Stimulated activated CD4-positive, alpha-beta T cell treated with anti-CD3 and anti-CD28 coated beads, TNF-alpha, amount 100 ng/mL, for 24 hours (primary cell): ENCODE data around the gene GPC6.
"Not testable (repeated sequence)": the region's sequence is repeated elsewhere in the genome, so short reads cannot be mapped to it uniquely, and the experiment has no call there.

Experiments used
- DNase-seq, 3 experiments: peaks; one replicate each; pipeline ENCODE4 v3.0.0-alpha.2; 2020; ENCODE audit warnings: low read depth in 3 of 3

GPC6 gene

DNA sequence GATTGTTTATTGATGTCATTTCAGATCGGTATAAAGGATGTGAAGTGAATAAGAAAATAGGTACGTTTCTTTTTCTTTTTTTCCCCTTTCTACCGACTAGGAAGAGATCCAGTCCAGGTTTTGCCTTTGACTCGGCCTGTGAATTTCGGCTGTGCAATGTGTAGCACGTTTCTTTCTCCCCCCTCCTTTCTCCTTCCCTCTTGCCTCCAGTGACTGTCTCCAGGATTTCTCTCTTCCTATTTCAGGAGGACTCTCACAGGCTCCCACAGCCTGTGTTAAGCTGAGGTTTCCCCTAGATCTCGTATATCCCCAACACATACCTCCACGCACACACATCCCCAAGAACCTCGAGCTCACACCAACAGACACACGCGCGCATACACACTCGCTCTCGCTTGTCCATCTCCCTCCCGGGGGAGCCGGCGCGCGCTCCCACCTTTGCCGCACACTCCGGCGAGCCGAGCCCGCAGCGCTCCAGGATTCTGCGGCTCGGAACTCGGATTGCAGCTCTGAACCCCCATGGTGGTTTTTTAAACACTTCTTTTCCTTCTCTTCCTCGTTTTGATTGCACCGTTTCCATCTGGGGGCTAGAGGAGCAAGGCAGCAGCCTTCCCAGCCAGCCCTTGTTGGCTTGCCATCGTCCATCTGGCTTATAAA, at the start of gene GPC6:
TSS of gene GPC6 (plus strand) at position 185 of the 657 bp plus-strand sequence.
- no peak for DNase-seq

DNA sequence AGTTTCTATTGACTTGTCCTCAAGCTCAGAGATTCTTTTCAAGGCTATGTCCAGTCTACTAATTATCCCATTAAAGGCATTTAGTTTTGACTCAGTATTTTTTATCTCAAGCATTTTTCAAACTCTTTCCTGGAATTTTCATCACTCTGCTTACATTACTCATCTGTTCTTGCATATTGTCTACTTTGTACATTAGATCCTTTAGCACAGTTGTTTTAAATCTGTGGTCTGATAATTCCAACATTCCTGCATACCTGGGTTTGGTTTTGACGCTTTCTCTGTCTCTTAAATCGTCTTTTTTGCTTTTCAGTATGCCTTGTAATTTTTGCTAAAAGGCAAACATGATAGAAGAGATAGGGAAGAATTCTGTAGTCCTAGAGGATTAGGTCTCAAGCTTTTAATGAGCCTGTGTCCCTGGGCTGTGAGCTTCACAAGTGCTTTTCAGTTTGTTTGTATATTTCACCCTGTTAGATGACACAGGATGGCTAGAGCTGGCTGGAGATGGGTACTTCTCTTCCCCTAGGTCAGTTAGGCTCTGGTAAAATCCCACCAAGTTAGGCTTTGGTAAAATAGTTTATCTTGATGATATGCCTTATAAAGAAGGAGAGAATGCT, 46.1 kb upstream of the GPC6 start:
- no peak for DNase-seq

DNA sequence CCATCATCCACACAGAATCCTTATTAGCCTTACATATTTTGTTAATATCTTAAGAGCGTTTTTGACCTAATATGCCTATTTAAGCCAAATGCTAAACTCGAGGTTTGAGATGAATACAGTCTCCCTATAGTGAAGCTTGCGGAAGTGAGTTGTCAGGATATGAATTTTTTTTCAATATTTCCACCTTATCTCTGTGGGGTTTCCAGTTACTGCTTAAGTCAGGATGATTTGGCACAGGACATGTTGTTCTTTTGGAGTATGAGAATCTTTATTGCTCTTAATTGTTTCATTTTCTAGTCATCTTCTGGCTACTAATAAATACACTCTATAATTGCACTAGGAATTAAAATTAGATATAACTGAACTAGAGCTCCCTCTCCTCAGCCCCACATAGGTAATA, 44.2 kb upstream of the GPC6 start:
- no peak for DNase-seq

DNA sequence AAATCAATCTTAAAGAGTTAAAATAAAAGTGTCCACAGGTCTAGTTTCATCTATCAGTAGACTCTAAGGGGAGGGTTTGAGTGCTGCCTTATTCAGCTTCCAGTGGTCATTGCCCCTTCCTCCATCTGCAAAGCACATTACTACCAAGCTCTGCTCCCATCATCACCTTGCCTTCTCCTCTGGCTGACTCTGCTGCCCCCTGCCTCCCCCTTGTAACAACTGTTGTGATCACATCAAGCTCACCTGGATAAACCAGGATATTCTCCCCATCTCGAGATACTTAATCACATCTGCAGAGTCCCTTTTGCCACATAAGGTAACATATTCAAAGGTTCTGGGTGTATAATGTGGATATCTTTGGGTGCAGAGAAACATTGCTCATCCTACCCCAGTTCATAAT, 43.3 kb upstream of the GPC6 start:
- no peak for DNase-seq

DNA sequence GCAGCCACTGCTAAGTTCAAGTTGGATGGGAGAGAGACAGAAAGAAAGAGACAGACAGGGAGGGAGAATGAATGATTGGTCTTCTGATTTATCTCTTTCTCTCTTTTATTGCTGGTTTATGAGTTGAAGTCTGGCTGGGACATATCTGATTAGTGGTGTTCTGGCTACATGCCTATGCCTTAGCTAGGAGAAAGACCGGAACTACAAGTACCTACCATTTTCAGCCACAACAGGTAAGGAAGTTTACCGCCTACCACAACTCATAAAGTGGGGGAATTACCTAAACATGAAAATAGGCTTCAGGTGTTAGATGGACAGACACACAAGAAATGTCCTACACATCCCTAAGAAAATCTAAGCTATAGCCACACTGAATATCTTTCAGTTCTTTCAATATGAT, 36.6 kb upstream of the GPC6 start:
- DNase-seq = no peak

- DNase-seq = no peak
Measured at GRCh38 chr13:93193682-93194081, 32.9 kb upstream of the GPC6 start.

DNA sequence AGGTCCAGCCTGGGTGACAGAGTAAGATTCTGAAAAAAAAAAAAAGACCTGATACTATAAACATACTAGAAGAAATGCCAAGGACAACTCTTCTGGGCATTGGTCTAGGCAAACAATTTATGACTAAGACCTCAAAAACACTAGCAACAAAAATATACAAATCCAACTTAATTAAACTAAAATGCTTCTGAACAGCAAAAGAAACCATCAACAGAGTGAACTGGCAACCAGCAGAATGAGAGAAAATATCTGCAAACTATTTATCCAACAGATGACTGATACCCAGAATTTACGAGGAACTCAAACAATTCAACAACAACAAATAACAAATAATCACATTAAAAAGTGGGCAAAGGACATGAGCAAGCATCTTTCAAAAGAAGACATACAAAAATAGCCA, 26.8 kb upstream of the GPC6 start:
- DNase-seq = no peak

DNA sequence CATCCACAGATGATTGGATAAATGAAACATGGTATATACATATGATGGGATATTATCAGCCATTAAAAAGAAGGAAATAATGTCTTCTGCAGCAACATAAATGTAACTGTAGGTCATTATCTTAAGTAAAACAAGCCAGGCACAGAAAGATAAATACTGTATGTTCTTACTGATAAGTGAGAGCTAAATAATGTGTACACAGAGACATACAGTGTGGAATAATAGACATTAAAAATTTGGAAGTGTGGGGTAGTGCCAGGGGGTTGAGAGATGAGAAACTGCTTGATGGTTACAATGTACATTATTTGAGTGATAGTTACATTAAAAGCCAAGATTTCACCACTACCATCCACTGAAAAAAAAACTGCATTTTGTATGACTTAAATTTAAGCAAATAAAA, 26.0 kb upstream of the GPC6 start:
- DNase-seq = no peak

DNA sequence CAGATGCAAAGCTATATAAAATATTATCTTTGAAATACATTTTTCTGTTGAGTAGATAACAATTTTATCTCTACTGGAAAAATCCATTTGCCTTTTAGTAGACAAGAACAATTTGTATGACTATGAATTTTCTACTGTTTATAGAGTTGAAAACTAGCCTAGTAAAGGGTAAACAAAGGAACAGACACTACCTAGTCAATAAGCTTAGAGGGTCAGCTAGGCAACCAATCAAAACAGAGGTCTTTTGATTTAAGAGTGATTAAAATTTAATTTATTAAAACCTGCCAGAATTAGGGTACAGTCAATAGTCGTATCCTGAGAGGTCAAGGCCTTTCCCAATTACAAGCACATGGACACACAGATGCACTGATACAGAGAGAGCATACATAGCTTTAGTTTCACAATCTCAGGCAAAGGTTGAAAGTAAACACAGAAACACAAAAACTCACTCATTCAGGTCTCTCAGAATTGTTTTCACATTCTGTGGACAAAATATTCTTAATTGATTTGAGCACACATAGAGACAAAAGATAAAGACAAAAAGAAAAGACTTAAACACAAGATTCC, 24.5 kb upstream of the GPC6 start:
- DNase-seq = no peak

GRCh38 chr13:93206778-93207392, 19.7 kb upstream of the GPC6 start:
- DNase-seq = not testable (repeated sequence)

DNA sequence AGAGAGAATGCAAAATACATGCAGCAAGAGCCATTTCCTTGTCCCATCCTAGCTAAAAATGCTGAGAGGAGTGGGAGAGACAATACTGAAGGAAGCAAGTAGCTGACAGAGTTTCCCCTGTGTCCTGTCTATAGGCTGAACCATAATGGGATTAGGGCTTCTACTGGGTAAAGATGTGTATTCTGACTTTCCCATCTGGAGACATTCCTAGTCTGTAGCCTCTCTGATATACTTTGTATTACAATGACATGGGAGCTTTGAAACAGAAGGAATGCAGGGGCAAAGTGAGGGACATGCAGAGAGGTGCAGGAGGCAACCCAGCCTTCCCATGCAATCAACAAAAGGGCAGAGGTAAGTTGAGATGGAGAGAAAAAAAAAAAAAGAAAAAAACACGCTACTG, 10.5 kb upstream of the GPC6 start:
- DNase-seq = no peak

GRCh38 chr13:93217721-93218261, 8.8 kb upstream of the GPC6 start:
- no peak for DNase-seq

DNA sequence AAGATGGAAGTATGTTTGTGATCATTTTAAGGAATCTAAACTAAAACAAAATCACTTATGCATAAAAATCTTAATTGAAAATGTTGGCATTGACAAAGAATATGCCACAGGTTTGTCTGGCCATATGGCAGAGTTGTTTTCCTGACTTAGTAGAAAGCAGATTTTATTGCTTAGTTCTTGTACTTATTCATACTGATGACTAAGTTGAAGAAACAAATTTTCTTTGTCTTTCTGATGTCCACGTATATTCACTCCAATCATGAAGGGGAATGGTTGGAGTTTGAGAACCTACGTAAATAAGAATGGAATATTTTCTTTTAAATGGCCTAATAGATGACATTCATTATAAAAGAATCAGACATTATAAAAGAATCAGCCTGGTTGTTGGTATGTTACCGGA, 8.0 kb upstream of the GPC6 start:
- DNase-seq = no peak

DNA sequence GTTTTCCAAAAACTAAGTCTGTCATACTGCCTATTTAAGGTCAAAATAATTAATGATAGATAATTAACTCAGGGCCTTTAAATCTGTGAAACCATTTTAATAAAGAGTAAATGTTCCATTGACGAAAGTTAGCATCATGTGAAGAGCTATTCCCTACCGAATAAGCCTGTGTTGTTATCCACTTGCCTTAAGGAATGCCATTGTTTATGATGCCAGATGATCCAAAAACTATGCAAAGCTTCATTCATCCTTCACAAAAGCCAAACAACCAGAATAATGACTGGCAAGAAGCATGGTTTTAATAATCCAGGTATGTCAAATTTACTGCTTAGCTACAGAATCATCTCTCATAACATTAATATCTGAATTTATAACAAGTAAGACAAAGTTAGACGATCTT, 6.5 kb upstream of the GPC6 start:
- no peak for DNase-seq

DNA sequence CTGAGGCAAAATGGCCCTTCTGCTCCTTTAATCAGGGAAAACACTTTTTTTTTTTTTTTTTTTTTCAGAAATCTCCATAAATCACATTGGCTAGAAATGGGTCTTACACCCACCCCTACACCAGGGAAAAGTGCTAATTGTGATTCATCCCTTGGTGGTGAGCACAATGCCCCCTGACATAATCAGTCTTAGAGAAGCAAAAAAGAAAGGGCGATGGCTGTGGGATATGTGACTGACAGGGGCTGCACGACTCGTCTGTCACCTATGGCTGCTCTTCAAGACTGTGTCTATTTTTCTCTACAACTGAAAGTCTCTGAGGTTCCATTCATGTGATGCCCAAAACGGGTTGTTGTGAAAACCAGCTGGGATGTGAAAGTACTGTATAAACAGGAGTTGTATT, 3.6 kb upstream of the GPC6 start:
- no peak for DNase-seq

DNA sequence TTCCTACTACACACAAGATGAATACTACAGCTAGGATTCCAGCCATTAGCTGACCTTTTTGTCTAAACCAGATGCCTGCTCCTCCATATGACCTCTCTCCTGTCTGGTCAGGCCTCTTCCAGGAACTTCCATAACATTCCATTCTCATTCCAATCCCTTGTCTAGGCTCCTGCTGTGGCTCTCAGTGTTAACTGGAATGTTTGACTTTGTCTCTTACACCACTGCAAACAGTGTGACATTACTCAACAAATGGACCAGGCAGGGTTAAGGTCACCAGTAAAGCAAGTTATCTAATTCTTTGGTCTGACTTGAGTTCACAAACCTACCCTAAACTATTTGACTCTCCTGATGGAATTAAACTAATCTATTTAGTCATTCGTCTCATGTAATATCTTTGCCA, 2.1 kb upstream of the GPC6 start:
- DNase-seq = no peak

GRCh38 chr13:93225610-93226009, 997 bp upstream of the GPC6 start:
- DNase-seq = no peak

DNA sequence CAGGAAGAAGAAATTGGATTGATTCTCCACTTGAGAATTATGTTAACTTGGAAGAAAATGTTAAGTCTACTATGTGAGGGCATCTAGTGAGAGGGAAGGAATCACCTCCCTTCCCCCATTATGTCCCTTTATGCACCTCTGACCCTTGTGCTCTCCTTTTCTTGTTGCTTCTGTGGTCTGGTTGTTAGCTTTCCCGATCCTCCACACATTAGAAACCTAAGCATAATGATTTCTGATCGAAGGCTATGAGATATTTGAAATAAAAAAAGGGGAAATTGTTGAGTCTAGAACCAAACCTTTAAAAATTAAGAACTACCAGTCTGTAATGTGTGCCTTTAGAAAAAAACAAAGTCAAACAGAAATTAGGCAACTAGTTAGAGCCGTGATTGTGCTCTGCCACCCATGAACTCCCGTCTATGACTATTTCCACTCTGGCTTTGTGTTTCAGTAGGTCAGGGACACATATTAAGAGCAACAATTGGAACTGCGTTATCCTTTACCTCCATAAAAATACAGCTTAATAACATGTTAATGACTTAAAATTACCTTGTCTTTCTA, 463 bp upstream of the GPC6 start:
- DNase-seq = no peak

- no peak for DNase-seq
Measured at GRCh38 chr13:93227280-93227877, 772 bp downstream of the GPC6 start.

DNA sequence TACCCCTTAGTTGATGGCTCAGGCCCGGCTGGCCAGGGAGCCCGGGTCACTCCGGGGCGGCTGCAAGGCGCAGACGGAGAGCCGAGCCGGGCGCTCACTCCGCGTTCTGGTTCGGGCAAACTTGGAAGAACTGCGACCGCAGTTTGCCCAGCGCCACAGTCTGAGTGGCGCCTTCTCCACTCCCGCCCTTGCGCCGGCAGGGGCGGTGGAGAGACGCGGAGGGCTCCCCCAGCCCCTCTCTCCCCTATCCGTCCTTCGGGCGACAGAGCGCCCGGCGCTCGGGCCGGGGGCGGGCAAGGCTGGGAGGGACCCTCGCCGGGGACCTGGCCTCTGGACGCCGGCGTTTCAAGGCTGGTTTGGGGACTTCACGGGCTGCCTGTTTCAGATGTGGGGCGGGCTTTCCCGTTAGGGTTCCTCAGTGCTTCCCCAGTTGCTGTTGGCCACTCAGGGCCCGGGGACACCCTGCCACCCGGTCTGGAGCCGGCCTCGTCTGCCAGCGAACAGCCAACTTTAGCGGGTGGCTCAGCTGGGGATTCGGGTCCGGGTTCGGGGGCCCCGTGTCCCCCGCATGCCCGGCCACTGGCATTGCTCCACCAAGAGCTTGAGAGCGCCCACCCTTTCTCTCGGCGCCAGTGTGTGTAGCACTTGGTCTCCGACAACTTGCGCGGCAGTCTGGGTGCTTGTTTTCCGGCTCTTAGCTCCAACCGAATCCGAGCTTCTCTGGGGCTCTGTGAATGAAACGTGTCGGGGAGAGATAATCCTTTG, 1.5 kb downstream of the GPC6 start:
- DNase-seq = no peak

- no peak for DNase-seq
Measured at GRCh38 chr13:93228643-93228937, 2.0 kb downstream of the GPC6 start.
